HepG2 (cell line): Measurements from ENCODE around the gene NGEF.

Source experiments
- MTERF4 ChIP-seq: sonication (generic); formaldehyde crosslinking; IDR thresholded peaks from 2 replicates; pipeline ENCODE4 v1.8.0; 2023; ENCODE audit warnings: mild to moderate bottlenecking, missing genetic modification reagents
- POLR2A ChIP-seq, 2 experiments: IDR thresholded peaks; 2 replicates each; pipeline ENCODE4 v1.6.1; 2011; ENCODE audit warnings: low read depth in 2 of 2, low read length in 2 of 2, mild to moderate bottlenecking in 1 of 2, moderate library complexity in 1 of 2; ENCODE audit not compliant: insufficient read depth in 1 of 2
- RBFOX2 ChIP-seq: fragments of 200-400 bp; formaldehyde crosslinking; IDR thresholded peaks from 2 replicates; pipeline ENCODE4 v1.6.1; 2017; ENCODE audit warnings: low read depth, mild to moderate bottlenecking, low read length
- TFAP4 ChIP-seq: sonication (generic); IDR thresholded peaks from 2 replicates; pipeline ENCODE4 v1.6.1; 2016; ENCODE audit warnings: low read depth, borderline replicate concordance
- ZNF30 ChIP-seq: sonication (generic); formaldehyde crosslinking; IDR thresholded peaks from 2 replicates; pipeline ENCODE4 v1.5.0; 2020; ENCODE audit warnings: mild to moderate bottlenecking, missing genetic modification reagents

- TF ChIP-seq POLR2A (IDR thresholded peaks at IDR 0.05; ENCODE audit: insufficient read depth in 1 of 2, low read depth in 2 of 2, low read length in 2 of 2) (no peak), TFAP4 (no peak), ZNF30 (CRISPR knock-in tag) (no peak), RBFOX2 (no peak), MTERF4 (CRISPR knock-in tag) (no peak)
Measured at GRCh38 chr2:232970051-232970450, 43.0 kb downstream of the NGEF start.
